SK-N-MC (cell line): ENCODE measurements around the gene ISM1.

Experiments used
- EZH2 ChIP-seq: fragments of 200-600 bp; sonication (generic); IDR thresholded peaks from one replicate; pipeline ENCODE4 v1.6.1; 2017; ENCODE audit warnings: antibody characterized with exemption
- POLR2AphosphoS5 ChIP-seq: IDR thresholded peaks from 2 replicates; pipeline ENCODE4 v1.6.1; 2012; ENCODE audit warnings: mild to moderate bottlenecking, low read depth, low read length, borderline replicate concordance

DNA sequence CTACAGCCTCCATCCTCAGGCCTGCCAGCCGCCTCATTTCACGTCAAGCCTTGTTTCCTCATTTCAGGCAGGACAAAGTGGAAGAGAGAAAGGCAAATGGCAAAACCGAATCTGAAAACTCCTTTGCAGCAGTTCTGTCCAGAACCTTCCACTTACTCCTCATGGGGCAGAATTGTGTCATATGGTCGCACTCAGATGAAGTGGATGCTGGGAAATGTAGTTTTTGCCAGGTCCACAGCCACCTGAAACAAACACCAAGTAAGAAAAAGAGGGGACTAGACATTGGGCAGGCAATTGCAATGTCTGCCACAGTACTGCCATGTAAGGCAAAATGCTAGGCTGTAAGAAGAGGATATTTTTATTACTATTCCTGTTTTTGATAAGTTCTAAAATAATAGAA, 44.9 kb downstream of the ISM1 start:
- TF ChIP-seq POLR2AphosphoS5 (no peak), EZH2 (no peak)
